HEK293T (cell line): ENCODE results near the gene MOK.
A peak's percentile ranks its signal among the peaks of the same experiment; 100 is the strongest.

Experiments used
- BHLHE40 ChIP-seq: fragments of 450-650 bp; IDR thresholded peaks from 2 replicates; pipeline ENCODE4 v1.6.1; 2016; ENCODE audit warnings: mild to moderate bottlenecking, moderate library complexity, borderline replicate concordance
- FOXA1 ChIP-seq: fragments of 450-650 bp; IDR thresholded peaks from 2 replicates; pipeline ENCODE4 v1.6.1; 2016; ENCODE audit warnings: mild to moderate bottlenecking
- FOXM1 ChIP-seq: fragments of 450-650 bp; IDR thresholded peaks from 2 replicates; pipeline ENCODE4 v1.6.1; 2017; ENCODE audit warnings: mild to moderate bottlenecking, borderline replicate concordance
- NFRKB ChIP-seq: fragments of 450-650 bp; IDR thresholded peaks from 2 replicates; pipeline ENCODE4 v1.6.1; 2016; ENCODE audit warnings: mild to moderate bottlenecking, moderate library complexity
- PKNOX1 ChIP-seq: fragments of 450-650 bp; IDR thresholded peaks from 2 replicates; pipeline ENCODE4 v1.6.1; 2016

GRCh38 chr14:102319351-102320032, 14.5 kb upstream of the MOK start, which contains the start of gene ZNF839:
- TF ChIP-seq FOXA1 (no peak), PKNOX1 (peak; percentile 36; the same call in 1 of the 2 replicates), BHLHE40 (no peak), FOXM1 (no peak), NFRKB (no peak)
